ENCODE results near the gene LY6G6D. TPM values are rescaled to one million over a fixed set of nuclear protein-coding genes. Genes with fewer than 3 reads are reported as not detected.
A peak's percentile ranks its signal among the peaks of the same experiment; 100 is the strongest.

LY6G6D gene
- total RNA-seq, 1 donor from 2014 or later: not detected

GRCh38 chr6:31722173-31722572 lies 7.0 kb downstream of the LY6G6D start:
- Histone ChIP-seq H3K27ac (no peak overlapping the region), H3K27me3 (no peaks in the 10 kb centered on the region), H3K4me1 (no peaks in the 10 kb centered on the region), H3K9me3 (no peaks in the 10 kb centered on the region), H3K36me3 (peaks cover 16 to 19% of the 10 kb centered on the region in 2 donors), H3K4me3 (no peak overlapping the region)
- TF ChIP-seq, protein P1, sequence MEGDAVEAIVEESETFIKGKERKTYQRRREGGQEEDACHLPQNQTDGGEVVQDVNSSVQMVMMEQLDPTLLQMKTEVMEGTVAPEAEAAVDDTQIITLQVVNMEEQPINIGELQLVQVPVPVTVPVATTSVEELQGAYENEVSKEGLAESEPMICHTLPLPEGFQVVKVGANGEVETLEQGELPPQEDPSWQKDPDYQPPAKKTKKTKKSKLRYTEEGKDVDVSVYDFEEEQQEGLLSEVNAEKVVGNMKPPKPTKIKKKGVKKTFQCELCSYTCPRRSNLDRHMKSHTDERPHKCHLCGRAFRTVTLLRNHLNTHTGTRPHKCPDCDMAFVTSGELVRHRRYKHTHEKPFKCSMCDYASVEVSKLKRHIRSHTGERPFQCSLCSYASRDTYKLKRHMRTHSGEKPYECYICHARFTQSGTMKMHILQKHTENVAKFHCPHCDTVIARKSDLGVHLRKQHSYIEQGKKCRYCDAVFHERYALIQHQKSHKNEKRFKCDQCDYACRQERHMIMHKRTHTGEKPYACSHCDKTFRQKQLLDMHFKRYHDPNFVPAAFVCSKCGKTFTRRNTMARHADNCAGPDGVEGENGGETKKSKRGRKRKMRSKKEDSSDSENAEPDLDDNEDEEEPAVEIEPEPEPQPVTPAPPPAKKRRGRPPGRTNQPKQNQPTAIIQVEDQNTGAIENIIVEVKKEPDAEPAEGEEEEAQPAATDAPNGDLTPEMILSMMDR (IDR thresholded peaks at IDR 0.05): no peak
- intact Hi-C loops (cut with DNase I): no loop called here
- no peak for DNase-seq (ENCODE audit: low spot score in 2 of 2)

DNA sequence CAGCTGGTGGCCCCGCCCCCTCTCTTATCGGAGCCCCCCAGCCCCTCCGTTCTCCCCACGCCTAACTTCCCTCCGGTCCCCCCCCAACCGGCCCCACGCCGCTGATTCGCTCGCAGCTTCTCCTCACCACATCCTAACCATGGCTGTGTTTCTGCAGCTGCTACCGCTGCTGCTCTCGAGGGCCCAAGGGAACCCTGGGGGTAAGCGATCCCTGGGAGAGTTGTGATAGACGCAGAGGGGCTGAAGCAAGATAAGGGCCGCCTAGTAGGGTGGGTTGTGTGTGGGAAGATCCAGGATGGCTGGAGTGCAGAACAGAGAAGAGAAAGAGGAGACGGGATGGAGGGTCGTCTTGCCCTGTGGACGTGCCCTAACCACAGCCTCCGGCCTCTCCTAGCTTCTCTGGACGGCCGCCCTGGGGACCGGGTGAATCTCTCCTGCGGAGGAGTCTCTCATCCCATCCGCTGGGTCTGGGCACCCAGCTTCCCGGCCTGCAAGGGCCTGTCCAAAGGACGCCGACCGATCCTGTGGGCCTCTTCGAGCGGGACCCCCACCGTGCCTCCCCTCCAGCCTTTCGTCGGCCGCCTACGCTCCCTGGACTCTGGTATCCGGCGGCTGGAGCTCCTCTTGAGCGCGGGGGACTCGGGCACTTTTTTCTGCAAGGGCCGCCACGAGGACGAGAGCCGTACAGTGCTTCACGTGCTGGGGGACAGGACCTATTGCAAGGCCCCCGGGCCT lies 8.3 kb downstream of the LY6G6D start, which contains the start of gene MPIG6B:
TSS of gene MPIG6B (plus strand) at position 129 of the 735 bp plus-strand sequence. CDS start at position 140, 11 bp downstream.
- Histone ChIP-seq H3K9me3 (no peaks in the 10 kb centered on the region), H3K4me1 (peaks cover 5 to 12% of the 10 kb centered on the region in 2 donors), H3K27me3 (no peaks in the 10 kb centered on the region), H3K27ac (no peak within 1 kb of the TSS), H3K36me3 (peaks cover 22 to 25% of the 10 kb centered on the region in 2 donors), H3K4me3 (no peak within 1 kb of the TSS)
- no peak for DNase-seq (ENCODE audit: low spot score in 2 of 2)
- intact Hi-C loops (cut with DNase I): no loop called here
- TF ChIP-seq, protein P1 (IDR thresholded peaks at IDR 0.05): no peak

GRCh38 chr6:31723980-31724691 lies 9.0 kb downstream of the LY6G6D start:
- H3K4me1 ChIP-seq: peaks cover 8 to 15% of the 10 kb centered on the region in 2 donors
- intact Hi-C loops (cut with DNase I): no loop called here
- no peak for DNase-seq (ENCODE audit: low spot score in 2 of 2)
- peaks cover 22 to 25% of the 10 kb centered on the region in 2 donors for H3K36me3 ChIP-seq
- TF ChIP-seq, protein P1 (IDR thresholded peaks at IDR 0.05): no peak
- H3K27ac ChIP-seq: no peak overlapping the region
- no peaks in the 10 kb centered on the region for H3K9me3 ChIP-seq
- H3K4me3 ChIP-seq: no peak overlapping the region
- H3K27me3 ChIP-seq: no peaks in the 10 kb centered on the region

DNA sequence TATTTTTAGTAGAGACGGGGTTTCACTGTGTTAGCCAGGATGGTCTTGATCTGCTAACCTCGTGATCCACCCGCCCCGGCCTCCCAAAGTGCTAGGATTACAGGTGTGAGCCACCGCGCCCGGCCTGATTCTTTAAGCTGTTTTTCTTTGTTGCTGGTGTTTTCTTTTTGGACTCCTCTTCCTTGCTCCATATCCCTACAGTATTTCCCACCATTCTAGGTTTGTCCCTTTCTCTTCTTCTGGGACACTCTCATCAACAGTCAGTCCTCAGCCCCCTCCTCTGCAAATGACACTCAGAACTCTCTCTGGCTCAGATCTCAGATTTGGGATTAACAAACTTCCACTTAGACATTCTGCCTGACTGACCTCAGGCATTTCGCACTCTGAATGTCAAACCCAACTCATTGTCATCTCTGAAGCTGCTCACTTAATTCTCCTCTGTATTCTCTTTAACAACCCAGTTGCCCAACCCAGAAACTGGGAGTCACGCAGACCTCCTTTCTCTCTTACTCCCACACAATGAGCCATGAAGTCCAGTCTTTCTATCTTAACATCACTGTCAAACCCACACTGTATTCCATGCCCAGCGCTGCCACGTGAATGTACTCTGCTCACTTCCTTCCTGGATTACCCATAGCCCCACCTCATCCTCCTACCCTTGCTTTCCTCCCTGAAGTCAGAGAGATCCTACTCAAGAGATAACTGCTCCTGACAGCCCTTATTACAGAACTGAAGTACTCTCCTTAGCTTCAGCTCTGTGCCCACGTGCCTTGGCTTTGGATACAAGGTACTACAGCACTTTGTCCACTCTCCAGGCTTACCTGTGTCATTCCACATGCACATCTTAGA lies 10.6 kb downstream of the LY6G6D start:
- TF ChIP-seq, protein P1 (IDR thresholded peaks at IDR 0.05): no peak
- no peaks in the 10 kb centered on the region for H3K27me3 ChIP-seq
- H3K27ac ChIP-seq: no peak overlapping the region
- DNase-seq (ENCODE audit: low spot score in 2 of 2): no peak
- peaks cover 10 to 18% of the 10 kb centered on the region in 2 donors for H3K4me1 ChIP-seq
- H3K4me3 ChIP-seq: no peak overlapping the region
- H3K36me3 ChIP-seq: peaks cover 23 to 28% of the 10 kb centered on the region in 2 donors
- intact Hi-C loops (cut with DNase I): no loop called here
- H3K9me3 ChIP-seq: no peaks in the 10 kb centered on the region

- H3K27ac ChIP-seq: peak overlapping the region; percentile 66 to 95
- intact Hi-C loops (cut with DNase I): no loop called here
- peak overlapping the region in 1 of 2 donors; percentile 96 for H3K4me3 ChIP-seq
- H3K4me1 ChIP-seq: peaks cover 12 to 19% of the 10 kb centered on the region in 2 donors
- H3K36me3 ChIP-seq: peaks cover 38% of the 10 kb centered on the region in 2 donors
- H3K9me3 ChIP-seq: no peaks in the 10 kb centered on the region
- H3K27me3 ChIP-seq: no peaks in the 10 kb centered on the region
- TF ChIP-seq, protein P1 (IDR thresholded peaks at IDR 0.05): no peak
- no peak for DNase-seq (ENCODE audit: low spot score in 2 of 2)
These were observed 12.0 kb downstream of the LY6G6D start for GRCh38 chr6:31727034-31727716.

All from ascending aorta (tissue), 2 donors.